Lower leg skin (tissue), 3 donors: ENCODE data around the gene KRT2.

Experiments
- POLR2A ChIP-seq, 2 donors: fragments of 450-650 bp; IDR thresholded peaks; one replicate each; pipeline ENCODE4 v1.6.1; 2016 to 2017; ENCODE audit warnings: antibody characterized with exemption in 2 of 2, mild to moderate bottlenecking in 1 of 2, moderate library complexity in 1 of 2
- TF ChIP-seq, protein P1 (sequence below), 3 donors: fragments of 450-650 bp; IDR thresholded peaks; one replicate each; pipeline ENCODE4 v1.5.1; 2016; ENCODE audit warnings: antibody characterized with exemption in 3 of 3, mild to moderate bottlenecking in 3 of 3, moderate library complexity in 2 of 3

DNA sequence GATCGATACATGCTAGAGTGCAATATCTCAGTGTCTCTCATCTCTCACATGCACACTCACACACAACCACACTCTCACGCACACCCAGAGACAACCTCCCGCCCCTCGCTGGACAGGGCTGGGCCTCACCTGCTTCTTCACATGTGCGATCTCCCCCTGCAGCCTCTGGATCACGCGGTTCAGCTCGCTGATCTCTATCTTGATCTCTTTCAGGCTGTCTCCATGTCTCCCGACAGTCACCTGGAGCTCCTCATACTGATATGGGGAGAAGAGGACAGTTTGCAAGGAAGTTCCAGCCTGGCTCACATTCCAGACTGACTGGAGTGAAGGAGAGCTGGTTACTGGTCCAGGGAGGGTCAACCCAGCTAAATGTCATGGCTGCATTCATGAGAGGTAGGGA lies 4.4 kb downstream of the KRT2 start:
- TF ChIP-seq POLR2A (IDR thresholded peaks at IDR 0.05): no peak
- TF ChIP-seq, protein P1, sequence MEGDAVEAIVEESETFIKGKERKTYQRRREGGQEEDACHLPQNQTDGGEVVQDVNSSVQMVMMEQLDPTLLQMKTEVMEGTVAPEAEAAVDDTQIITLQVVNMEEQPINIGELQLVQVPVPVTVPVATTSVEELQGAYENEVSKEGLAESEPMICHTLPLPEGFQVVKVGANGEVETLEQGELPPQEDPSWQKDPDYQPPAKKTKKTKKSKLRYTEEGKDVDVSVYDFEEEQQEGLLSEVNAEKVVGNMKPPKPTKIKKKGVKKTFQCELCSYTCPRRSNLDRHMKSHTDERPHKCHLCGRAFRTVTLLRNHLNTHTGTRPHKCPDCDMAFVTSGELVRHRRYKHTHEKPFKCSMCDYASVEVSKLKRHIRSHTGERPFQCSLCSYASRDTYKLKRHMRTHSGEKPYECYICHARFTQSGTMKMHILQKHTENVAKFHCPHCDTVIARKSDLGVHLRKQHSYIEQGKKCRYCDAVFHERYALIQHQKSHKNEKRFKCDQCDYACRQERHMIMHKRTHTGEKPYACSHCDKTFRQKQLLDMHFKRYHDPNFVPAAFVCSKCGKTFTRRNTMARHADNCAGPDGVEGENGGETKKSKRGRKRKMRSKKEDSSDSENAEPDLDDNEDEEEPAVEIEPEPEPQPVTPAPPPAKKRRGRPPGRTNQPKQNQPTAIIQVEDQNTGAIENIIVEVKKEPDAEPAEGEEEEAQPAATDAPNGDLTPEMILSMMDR (IDR thresholded peaks at IDR 0.05): no peak
